Hematopoietic multipotent progenitor cell treated with erythropoietin and hydrocortisone succinate and interleukin-3 and kit ligand, for 17 days (in vitro differentiated cells): ENCODE measurements around the gene ATG16L1.

Experiments used
- DNase-seq: peaks from one replicate; pipeline ENCODE4 v3.0.0-alpha.2; 2015; ENCODE audit warnings: low spot score

ATG16L1 gene

GRCh38 chr2:233227346-233227978, 24.0 kb upstream of the ATG16L1 start:
- DNase-seq = no peak

GRCh38 chr2:233228376-233228775, 23.1 kb upstream of the ATG16L1 start:
- no peak for DNase-seq

- no peak for DNase-seq
These were observed 17.7 kb upstream of the ATG16L1 start for GRCh38 chr2:233233618-233234230.

GRCh38 chr2:233234264-233234663, 17.2 kb upstream of the ATG16L1 start:
- no peak for DNase-seq

GRCh38 chr2:233234996-233235395, 16.5 kb upstream of the ATG16L1 start:
- no peak for DNase-seq

GRCh38 chr2:233235977-233236376, 15.5 kb upstream of the ATG16L1 start:
- no peak for DNase-seq

GRCh38 chr2:233236820-233237589, 14.5 kb upstream of the ATG16L1 start:
- no peak for DNase-seq

- DNase-seq = no peak
These were observed 10.6 kb upstream of the ATG16L1 start for GRCh38 chr2:233240897-233241296.

GRCh38 chr2:233241803-233242202, 9.7 kb upstream of the ATG16L1 start:
- no peak for DNase-seq

- DNase-seq = no peak
These were observed 9.1 kb upstream of the ATG16L1 start for GRCh38 chr2:233242231-233242927.

- DNase-seq = no peak
These were observed 8.1 kb upstream of the ATG16L1 start for GRCh38 chr2:233243348-233243747.

- no peak for DNase-seq
These were observed 6.7 kb upstream of the ATG16L1 start for GRCh38 chr2:233244818-233245217.

- DNase-seq = no peak
These were observed 6.1 kb upstream of the ATG16L1 start for GRCh38 chr2:233245406-233245805.

- DNase-seq = no peak
These were observed 4.4 kb upstream of the ATG16L1 start for GRCh38 chr2:233247116-233247515.

- DNase-seq = peak; percentile 61
These were observed 3.7 kb upstream of the ATG16L1 start for GRCh38 chr2:233247744-233248143.

GRCh38 chr2:233248999-233249398, 2.5 kb upstream of the ATG16L1 start:
- no peak for DNase-seq

- no peak for DNase-seq
These were observed 905 bp upstream of the ATG16L1 start for GRCh38 chr2:233250568-233250967.

- DNase-seq = no peak
These were observed 528 bp upstream of the ATG16L1 start for GRCh38 chr2:233250985-233251305.

GRCh38 chr2:233252227-233252626, 754 bp downstream of the ATG16L1 start:
- DNase-seq = no peak

- DNase-seq = no peak
These were observed 3.7 kb downstream of the ATG16L1 start for GRCh38 chr2:233255151-233255550.

GRCh38 chr2:233256048-233256447, 4.6 kb downstream of the ATG16L1 start:
- DNase-seq = no peak

- DNase-seq = no peak
These were observed 6.7 kb downstream of the ATG16L1 start for GRCh38 chr2:233258211-233258610.

- no peak for DNase-seq
These were observed 8.3 kb downstream of the ATG16L1 start for GRCh38 chr2:233259730-233260129.
